Measurements from ENCODE around the gene PRLHR.

The PRLHR gene

DNA sequence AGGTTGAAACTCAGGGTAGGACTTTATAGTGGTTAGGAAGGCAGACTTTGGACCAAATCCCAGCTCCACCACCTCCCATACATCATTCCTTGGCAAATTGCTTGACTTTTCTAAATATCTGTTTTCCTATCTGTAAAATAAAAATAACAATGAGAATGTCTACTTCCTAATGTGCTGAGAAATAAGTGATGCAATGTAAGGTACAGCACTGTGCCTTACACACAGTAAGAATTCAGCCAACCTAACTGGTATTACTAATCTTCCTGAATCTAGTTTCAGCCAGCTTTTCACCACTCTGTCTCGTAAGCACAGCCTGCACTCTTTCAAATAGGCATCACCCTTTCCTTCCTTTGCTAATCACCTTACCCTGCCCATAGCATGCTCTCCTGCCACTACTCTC is 9.7 kb downstream of the PRLHR start:
- no peak overlapping the region for H3K4me3 ChIP-seq (ENCODE audit: low read depth in 1 of 2, low read length in 2 of 2)
- no peaks in the 10 kb centered on the region for H3K27me3 ChIP-seq (ENCODE audit: low read depth, low read length)
- no peak overlapping the region for H3K27ac ChIP-seq (ENCODE audit: low read length)
- no peaks in the 10 kb centered on the region for H3K4me1 ChIP-seq (ENCODE audit: control insufficient read depth in 1 of 2, insufficient read depth in 2 of 2, low read length in 2 of 2)
- no peaks in the 10 kb centered on the region for H3K9me3 ChIP-seq (ENCODE audit: control insufficient read depth in 1 of 2, low read length in 2 of 2)
- no peaks in the 10 kb centered on the region for H3K36me3 ChIP-seq (ENCODE audit: control insufficient read depth in 1 of 2, insufficient read depth in 2 of 2, low read length in 2 of 2)

- Histone ChIP-seq H3K4me3 (ENCODE audit: low read depth in 1 of 2, low read length in 2 of 2) (no peak overlapping the region), H3K36me3 (ENCODE audit: control insufficient read depth in 1 of 2, insufficient read depth in 2 of 2, low read length in 2 of 2) (no peaks in the 10 kb centered on the region), H3K27me3 (ENCODE audit: low read depth, low read length) (no peaks in the 10 kb centered on the region), H3K4me1 (ENCODE audit: control insufficient read depth in 1 of 2, insufficient read depth in 2 of 2, low read length in 2 of 2) (no peaks in the 10 kb centered on the region), H3K27ac (ENCODE audit: low read length) (no peak overlapping the region), H3K9me3 (ENCODE audit: control insufficient read depth in 1 of 2, low read length in 2 of 2) (no peaks in the 10 kb centered on the region)
Measured at GRCh38 chr10:118585234-118585633, 10.2 kb downstream of the PRLHR start.

GRCh38 chr10:118584181-118584954 is 11.1 kb downstream of the PRLHR start:
- H3K36me3 ChIP-seq (ENCODE audit: control insufficient read depth in 1 of 2, insufficient read depth in 2 of 2, low read length in 2 of 2), result no peaks in the 10 kb centered on the region
- no peaks in the 10 kb centered on the region for H3K27me3 ChIP-seq (ENCODE audit: low read depth, low read length)
- H3K4me3 ChIP-seq (ENCODE audit: low read depth in 1 of 2, low read length in 2 of 2), result no peak overlapping the region
- no peaks in the 10 kb centered on the region for H3K4me1 ChIP-seq (ENCODE audit: control insufficient read depth in 1 of 2, insufficient read depth in 2 of 2, low read length in 2 of 2)
- no peaks in the 10 kb centered on the region for H3K9me3 ChIP-seq (ENCODE audit: control insufficient read depth in 1 of 2, low read length in 2 of 2)
- no peak overlapping the region for H3K27ac ChIP-seq (ENCODE audit: low read length)

DNA sequence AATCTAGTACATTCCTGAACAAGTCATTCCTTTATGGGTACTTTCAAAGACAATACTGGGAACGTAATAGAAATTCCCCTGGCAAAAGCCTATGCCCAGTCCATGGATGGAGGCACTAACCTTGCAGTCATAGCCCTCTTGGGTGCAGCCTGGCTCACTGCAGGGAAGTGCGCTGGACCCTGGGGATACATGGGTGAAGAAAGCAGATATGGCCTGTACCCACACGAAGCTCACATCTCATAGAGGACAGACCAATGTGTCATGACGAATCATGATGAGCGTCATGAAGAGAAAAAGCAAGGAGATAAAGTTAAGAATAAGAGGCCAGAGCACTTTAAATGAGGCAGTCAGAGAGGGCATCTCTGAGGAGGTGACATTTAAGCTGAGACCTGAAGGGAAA is 11.8 kb downstream of the PRLHR start:
- Histone ChIP-seq H3K9me3 (ENCODE audit: control insufficient read depth in 1 of 2, low read length in 2 of 2) (no peaks in the 10 kb centered on the region), H3K36me3 (ENCODE audit: control insufficient read depth in 1 of 2, insufficient read depth in 2 of 2, low read length in 2 of 2) (no peaks in the 10 kb centered on the region), H3K4me3 (ENCODE audit: low read depth in 1 of 2, low read length in 2 of 2) (no peak overlapping the region), H3K4me1 (ENCODE audit: control insufficient read depth in 1 of 2, insufficient read depth in 2 of 2, low read length in 2 of 2) (no peaks in the 10 kb centered on the region), H3K27me3 (ENCODE audit: low read depth, low read length) (no peaks in the 10 kb centered on the region), H3K27ac (ENCODE audit: low read length) (no peak overlapping the region)

DNA sequence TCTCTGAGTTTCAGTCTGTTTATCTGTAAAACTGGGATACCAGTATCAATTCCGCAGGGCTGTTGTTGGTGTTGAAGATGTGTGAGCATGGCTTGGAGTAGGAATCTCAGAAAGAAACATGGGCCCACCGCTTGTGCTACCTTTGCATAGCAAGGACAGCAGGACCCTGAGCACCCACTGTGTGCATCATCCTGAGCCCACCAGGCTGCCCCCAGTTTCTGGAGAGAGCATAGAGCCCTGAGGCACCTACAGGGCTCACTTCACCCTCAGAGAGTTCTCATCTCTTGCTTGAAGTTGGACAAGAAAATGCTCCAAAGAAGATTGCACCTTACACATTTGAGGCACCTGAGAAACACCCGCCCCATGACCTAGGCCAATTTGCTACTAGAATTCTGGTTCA is 12.9 kb downstream of the PRLHR start:
- Histone ChIP-seq H3K27me3 (ENCODE audit: low read depth, low read length) (no peaks in the 10 kb centered on the region), H3K9me3 (ENCODE audit: control insufficient read depth in 1 of 2, low read length in 2 of 2) (no peaks in the 10 kb centered on the region), H3K36me3 (ENCODE audit: control insufficient read depth in 1 of 2, insufficient read depth in 2 of 2, low read length in 2 of 2) (no peaks in the 10 kb centered on the region), H3K27ac (ENCODE audit: low read length) (no peak overlapping the region), H3K4me1 (ENCODE audit: control insufficient read depth in 1 of 2, insufficient read depth in 2 of 2, low read length in 2 of 2) (no peaks in the 10 kb centered on the region), H3K4me3 (ENCODE audit: low read depth in 1 of 2, low read length in 2 of 2) (no peak overlapping the region)

GRCh38 chr10:118581340-118581739 is 14.1 kb downstream of the PRLHR start:
- Histone ChIP-seq H3K36me3 (ENCODE audit: control insufficient read depth in 1 of 2, insufficient read depth in 2 of 2, low read length in 2 of 2) (no peaks in the 10 kb centered on the region), H3K27me3 (ENCODE audit: low read depth, low read length) (no peaks in the 10 kb centered on the region), H3K27ac (ENCODE audit: low read length) (no peak overlapping the region), H3K4me1 (ENCODE audit: control insufficient read depth in 1 of 2, insufficient read depth in 2 of 2, low read length in 2 of 2) (no peaks in the 10 kb centered on the region), H3K9me3 (ENCODE audit: control insufficient read depth in 1 of 2, low read length in 2 of 2) (no peaks in the 10 kb centered on the region), H3K4me3 (ENCODE audit: low read depth in 1 of 2, low read length in 2 of 2) (no peak overlapping the region)

DNA sequence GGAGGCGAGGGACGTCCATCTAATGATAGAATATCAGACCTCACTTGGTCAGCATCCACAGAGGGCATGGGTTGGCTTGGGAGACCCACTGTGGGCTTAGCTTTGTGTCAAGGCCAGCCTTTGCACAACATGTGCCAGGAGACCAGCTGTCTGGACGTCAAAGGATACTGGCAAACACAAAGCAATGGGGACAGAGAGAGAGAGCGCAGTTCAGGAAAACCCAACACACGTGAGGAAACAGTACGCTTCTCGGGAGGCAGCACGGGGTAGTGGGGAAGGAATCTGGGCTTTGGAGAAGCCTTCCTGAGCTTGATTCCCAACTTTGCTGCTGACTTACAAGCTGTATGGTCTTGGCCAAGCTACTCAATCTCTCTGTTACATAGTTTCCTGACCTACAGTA is 14.7 kb downstream of the PRLHR start:
- no peaks in the 10 kb centered on the region for H3K36me3 ChIP-seq (ENCODE audit: control insufficient read depth in 1 of 2, insufficient read depth in 2 of 2, low read length in 2 of 2)
- no peaks in the 10 kb centered on the region for H3K27me3 ChIP-seq (ENCODE audit: low read depth, low read length)
- no peak overlapping the region for H3K4me3 ChIP-seq (ENCODE audit: low read depth in 1 of 2, low read length in 2 of 2)
- H3K27ac ChIP-seq (ENCODE audit: low read length), result no peak overlapping the region
- no peaks in the 10 kb centered on the region for H3K4me1 ChIP-seq (ENCODE audit: control insufficient read depth in 1 of 2, insufficient read depth in 2 of 2, low read length in 2 of 2)
- no peaks in the 10 kb centered on the region for H3K9me3 ChIP-seq (ENCODE audit: control insufficient read depth in 1 of 2, low read length in 2 of 2)

GRCh38 chr10:118573512-118573911 is 21.9 kb downstream of the PRLHR start:
- Histone ChIP-seq H3K27ac (ENCODE audit: low read length) (no peak overlapping the region), H3K27me3 (ENCODE audit: low read depth, low read length) (no peaks in the 10 kb centered on the region), H3K36me3 (ENCODE audit: control insufficient read depth in 1 of 2, insufficient read depth in 2 of 2, low read length in 2 of 2) (no peaks in the 10 kb centered on the region), H3K4me1 (ENCODE audit: control insufficient read depth in 1 of 2, insufficient read depth in 2 of 2, low read length in 2 of 2) (peaks cover 8 to 29% of the 10 kb centered on the region in 2 donors), H3K9me3 (ENCODE audit: control insufficient read depth in 1 of 2, low read length in 2 of 2) (no peaks in the 10 kb centered on the region), H3K4me3 (ENCODE audit: low read depth in 1 of 2, low read length in 2 of 2) (no peak overlapping the region)

GRCh38 chr10:118572256-118573041 is 23.0 kb downstream of the PRLHR start:
- Histone ChIP-seq H3K9me3 (ENCODE audit: control insufficient read depth in 1 of 2, low read length in 2 of 2) (no peaks in the 10 kb centered on the region), H3K36me3 (ENCODE audit: control insufficient read depth in 1 of 2, insufficient read depth in 2 of 2, low read length in 2 of 2) (no peaks in the 10 kb centered on the region), H3K27ac (ENCODE audit: low read length) (no peak overlapping the region), H3K27me3 (ENCODE audit: low read depth, low read length) (no peaks in the 10 kb centered on the region), H3K4me1 (ENCODE audit: control insufficient read depth in 1 of 2, insufficient read depth in 2 of 2, low read length in 2 of 2) (peaks cover 8 to 32% of the 10 kb centered on the region in 2 donors), H3K4me3 (ENCODE audit: low read depth in 1 of 2, low read length in 2 of 2) (no peak overlapping the region)

GRCh38 chr10:118571123-118571522 is 24.3 kb downstream of the PRLHR start:
- Histone ChIP-seq H3K4me3 (ENCODE audit: low read depth in 1 of 2, low read length in 2 of 2) (no peak overlapping the region), H3K27me3 (ENCODE audit: low read depth, low read length) (no peaks in the 10 kb centered on the region)

DNA sequence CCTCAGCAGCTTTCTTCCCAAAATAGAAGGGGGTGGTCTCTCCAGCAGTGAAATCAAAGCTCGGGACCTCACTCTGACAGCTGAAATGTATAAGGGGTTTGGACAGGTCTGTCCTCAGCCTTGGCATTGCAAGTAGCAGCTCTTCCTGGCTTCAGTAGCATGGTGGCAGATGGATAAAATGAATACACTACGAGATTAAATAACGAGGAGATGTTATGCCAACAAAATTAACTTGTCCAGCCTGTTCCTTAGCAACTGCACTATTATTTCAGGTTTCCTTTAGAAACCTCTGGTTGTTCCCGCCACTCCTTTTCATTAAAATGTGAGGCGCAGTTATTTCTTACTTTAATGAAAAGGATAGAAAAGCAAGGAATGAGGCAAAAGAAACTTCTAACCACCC is 24.9 kb downstream of the PRLHR start:
- Histone ChIP-seq H3K27ac (ENCODE audit: low read length) (no peak overlapping the region), H3K4me3 (ENCODE audit: low read depth in 1 of 2, low read length in 2 of 2) (no peak overlapping the region)

More at GRCh38 chr10:118571123-118571522, 24.3 kb downstream of the PRLHR start:
- Histone ChIP-seq H3K27ac (ENCODE audit: low read length) (no peak overlapping the region), H3K4me1 (ENCODE audit: control insufficient read depth in 1 of 2, insufficient read depth in 2 of 2, low read length in 2 of 2) (peaks cover 8 to 32% of the 10 kb centered on the region in 2 donors), H3K36me3 (ENCODE audit: control insufficient read depth in 1 of 2, insufficient read depth in 2 of 2, low read length in 2 of 2) (no peaks in the 10 kb centered on the region), H3K9me3 (ENCODE audit: control insufficient read depth in 1 of 2, low read length in 2 of 2) (no peaks in the 10 kb centered on the region)

More for the DNA sequence above, 24.9 kb downstream of the PRLHR start:
- no peaks in the 10 kb centered on the region for H3K27me3 ChIP-seq (ENCODE audit: low read depth, low read length)
- peaks cover 8 to 32% of the 10 kb centered on the region in 2 donors for H3K4me1 ChIP-seq (ENCODE audit: control insufficient read depth in 1 of 2, insufficient read depth in 2 of 2, low read length in 2 of 2)
- no peaks in the 10 kb centered on the region for H3K36me3 ChIP-seq (ENCODE audit: control insufficient read depth in 1 of 2, insufficient read depth in 2 of 2, low read length in 2 of 2)
- no peaks in the 10 kb centered on the region for H3K9me3 ChIP-seq (ENCODE audit: control insufficient read depth in 1 of 2, low read length in 2 of 2)
